Islet precursor cell (in vitro differentiated cells): ENCODE measurements around the gene SLFNL1.

Source experiments
- DNase-seq: peaks from one replicate; pipeline ENCODE4 v3.0.0-alpha.2; 2018

Gene SLFNL1

GRCh38 chr1:41021526-41022308 lies at the start of gene SLFNL1:
Gene SLFNL1, minus strand, starts transcription at chr1:41021725. Its CDS starts 1,065 bp downstream, at chr1:41020660.
- DNase-seq, result no peak

DNA sequence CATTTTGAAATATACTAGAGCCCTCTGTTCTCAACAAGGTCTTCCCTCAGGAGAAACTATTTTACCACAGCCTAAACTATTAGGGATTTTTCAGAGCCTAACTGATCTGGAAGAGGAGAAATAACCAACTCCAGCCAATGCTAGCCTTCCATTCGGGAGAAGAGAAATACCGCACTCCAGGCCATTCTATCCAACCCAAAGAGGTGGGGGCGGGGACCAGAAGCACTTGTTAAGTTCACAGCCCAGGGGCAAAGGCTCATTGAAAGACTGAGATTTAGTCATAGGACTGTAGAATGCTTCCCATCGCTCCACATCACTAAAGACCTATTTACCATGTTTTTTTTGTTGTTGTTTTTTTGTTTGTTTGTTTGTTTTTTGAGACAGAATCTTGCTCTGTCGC lies 35.4 kb upstream of the SLFNL1 start:
- DNase-seq, result no peak

DNA sequence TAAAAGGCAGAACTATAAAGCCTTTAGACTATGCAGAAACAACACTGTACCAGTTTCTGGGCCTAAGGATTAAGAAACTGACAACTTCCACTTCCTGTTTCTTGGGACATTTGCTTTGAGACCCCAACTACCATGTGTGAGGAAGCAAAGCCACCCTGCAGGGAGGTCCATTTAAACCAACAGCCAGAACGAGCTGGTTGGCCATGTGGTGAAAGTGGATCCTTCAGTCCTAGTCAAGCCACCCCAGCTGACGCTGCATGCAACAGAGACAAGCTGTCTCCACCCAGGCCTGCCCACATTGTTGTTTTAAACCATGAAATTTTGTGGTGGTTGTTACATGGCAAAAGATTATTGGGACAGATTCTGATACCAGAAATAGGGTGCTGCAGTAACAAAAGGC lies 31.8 kb upstream of the SLFNL1 start:
- no peak for DNase-seq

GRCh38 chr1:41051022-41051421 lies 29.5 kb upstream of the SLFNL1 start:
- no peak for DNase-seq

- DNase-seq, result no peak
Observed at GRCh38 chr1:41048540-41048939, 27.0 kb upstream of the SLFNL1 start.

- DNase-seq, result no peak
Observed at GRCh38 chr1:41046347-41046775, 24.8 kb upstream of the SLFNL1 start.

DNA sequence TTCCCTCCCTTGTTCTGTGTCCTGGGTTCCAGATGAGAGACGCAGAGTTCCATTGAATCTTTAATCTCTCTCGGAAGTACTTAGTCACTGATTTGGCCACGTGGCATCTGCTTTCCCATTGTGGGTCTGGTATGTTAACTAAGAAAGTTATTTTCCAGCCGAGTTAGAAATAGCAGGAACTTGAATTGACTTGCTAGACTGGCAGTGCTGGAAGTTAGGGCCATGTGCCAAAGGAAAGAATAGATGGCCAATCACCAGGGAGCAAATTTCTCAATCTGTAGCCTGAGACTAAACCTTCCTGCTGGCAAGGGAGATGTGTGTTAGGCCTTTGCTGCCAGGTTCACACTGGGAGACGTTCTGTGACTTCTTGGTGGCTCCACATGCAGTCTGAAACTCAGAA lies 24.2 kb upstream of the SLFNL1 start:
- DNase-seq, result no peak

DNA sequence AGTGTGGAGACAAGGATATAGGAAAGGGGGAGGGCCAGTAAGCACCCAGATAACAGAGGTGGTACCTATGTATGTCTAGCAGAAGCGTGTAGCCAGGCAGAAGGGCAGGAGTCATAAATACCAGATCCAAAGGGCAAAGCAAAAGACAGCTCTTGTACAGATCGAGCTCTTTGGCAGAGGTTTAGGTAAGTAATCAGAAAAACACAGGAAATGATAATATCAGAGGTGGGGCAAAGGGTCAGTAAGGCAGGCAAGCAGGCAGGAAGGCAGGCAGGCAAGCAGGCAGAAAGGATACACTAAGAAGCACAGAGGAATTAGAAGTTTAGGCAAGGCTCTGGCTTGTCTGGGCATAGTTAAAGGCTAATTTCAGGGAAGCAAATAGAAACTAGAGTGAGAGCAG lies 22.7 kb upstream of the SLFNL1 start:
- DNase-seq, result peak; percentile 38

DNA sequence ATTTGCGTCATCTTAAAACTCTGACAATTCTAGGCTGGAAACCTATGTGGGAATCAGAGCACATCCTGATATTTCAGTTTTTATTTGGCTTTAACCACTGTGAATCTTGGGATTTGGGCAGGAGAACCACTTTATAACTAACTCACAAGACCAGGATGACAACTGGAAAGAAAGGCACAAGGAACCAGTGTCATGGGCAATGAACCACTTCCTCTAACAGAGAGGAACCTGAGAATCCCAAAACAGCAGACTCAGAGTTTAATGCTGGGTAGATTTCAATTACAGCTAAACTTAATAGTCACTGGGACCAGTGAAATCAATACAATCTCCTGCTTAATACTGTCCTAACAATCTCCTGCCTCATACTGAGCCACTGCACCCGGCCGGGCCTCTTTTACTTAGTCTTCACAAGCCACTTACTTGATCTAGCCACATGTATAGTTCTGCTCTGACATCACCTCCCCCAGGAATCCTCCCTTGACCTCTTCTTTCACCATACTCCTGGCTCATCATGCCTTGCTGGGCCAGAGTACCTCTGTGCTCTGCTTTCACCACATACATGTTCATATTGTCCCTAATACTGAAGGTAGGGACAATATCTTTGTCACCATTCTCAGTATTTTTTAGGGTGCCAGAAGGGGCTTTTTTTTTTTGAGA lies 20.2 kb upstream of the SLFNL1 start:
- no peak for DNase-seq

DNA sequence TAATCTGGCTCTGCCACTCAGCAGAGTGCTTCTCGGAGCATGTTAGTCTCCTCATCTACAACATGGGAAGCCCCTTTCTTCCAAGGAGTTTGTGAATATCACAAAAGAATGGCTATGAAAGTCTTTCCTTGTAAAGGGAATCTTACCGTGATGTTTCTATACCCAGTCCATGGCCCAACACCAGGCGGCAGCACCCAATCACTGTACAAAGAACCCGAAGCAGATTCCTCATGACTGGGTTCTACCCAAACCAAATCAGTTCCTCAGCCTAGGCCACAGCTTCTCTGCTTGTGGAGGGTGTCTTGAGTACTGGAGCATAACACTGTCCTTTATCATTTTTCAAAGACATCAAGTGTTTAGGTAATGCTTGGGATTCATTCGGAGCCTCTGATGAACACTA lies 16.6 kb upstream of the SLFNL1 start:
- DNase-seq, result no peak

DNA sequence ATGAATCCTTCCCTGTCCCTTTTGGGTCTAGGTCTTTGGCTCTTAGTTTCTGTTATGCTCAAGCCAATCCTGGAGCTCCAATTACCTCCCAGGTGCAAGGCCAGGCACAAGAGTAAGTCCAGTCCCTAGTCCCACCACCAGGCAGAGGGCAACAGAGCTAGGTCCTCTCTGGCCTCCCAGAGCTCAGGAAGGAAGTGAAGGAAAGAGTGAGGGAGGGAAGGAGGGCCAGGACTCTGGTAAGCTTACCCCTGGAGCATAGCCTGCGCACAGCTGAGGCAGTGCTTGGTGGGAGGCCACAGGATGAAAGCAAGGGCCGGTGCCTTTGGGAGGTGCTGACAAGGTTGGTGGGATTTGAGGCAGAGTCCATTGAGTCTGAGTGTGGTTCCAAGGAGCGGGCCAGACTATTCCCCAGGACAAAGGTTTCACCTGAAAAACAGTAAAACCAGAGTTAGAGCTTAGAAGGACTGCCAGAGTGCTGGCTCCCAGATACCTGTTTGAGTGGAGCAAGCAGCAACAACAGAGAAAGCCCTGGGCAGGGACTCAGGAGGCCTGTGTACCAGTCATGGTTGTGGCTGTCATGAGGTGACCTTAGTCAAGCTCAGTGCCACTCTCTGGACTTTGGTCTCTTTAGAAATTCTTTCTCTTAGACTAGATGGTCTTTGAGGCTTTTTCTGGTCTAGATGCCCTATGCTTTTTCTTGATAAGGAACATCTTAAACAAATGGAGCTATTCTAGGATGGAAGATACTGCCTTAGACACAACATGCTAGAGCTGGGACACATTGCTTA lies 15.8 kb upstream of the SLFNL1 start:
- DNase-seq, result no peak

DNA sequence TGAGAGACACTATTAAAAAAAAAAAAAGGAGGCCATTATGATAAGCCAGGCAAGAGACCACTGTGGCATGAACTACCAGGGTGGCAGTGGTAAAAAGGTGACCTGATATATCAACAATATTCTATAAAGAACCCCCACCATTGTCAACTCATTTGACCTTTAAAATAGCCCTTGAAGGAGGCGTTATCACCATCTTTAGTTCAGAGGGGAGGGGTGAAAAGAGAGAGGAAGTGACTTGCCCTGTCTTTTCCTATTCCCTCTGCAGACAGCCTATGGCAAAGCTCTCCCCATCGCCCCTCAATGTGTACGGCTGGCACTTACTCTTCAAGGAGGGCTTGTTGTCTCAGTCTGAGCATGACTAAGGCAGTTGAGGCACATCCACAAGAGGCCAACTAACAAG lies 11.7 kb upstream of the SLFNL1 start:
- DNase-seq, result no peak

DNA sequence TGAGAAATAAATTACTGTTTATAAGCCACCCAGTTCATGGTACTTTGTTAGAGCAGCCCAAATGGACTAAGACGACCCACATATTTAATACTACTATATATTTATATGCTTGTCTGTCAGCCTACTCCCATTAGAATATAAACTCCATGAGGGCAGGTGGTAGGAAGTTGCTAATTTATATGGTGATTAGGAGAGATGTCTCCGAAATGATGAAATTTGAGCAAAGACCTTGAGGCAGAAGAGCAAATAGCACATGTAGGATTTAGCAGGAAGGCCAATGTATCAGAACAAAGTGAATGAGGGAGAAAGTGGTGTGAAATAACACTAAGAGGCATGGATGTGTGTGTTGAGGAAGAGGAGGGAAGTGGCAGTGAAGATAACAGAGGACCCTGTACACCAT lies 10.6 kb upstream of the SLFNL1 start:
- DNase-seq, result no peak

- DNase-seq, result peak; percentile 35
Observed at GRCh38 chr1:41030872-41031616, 9.5 kb upstream of the SLFNL1 start.

DNA sequence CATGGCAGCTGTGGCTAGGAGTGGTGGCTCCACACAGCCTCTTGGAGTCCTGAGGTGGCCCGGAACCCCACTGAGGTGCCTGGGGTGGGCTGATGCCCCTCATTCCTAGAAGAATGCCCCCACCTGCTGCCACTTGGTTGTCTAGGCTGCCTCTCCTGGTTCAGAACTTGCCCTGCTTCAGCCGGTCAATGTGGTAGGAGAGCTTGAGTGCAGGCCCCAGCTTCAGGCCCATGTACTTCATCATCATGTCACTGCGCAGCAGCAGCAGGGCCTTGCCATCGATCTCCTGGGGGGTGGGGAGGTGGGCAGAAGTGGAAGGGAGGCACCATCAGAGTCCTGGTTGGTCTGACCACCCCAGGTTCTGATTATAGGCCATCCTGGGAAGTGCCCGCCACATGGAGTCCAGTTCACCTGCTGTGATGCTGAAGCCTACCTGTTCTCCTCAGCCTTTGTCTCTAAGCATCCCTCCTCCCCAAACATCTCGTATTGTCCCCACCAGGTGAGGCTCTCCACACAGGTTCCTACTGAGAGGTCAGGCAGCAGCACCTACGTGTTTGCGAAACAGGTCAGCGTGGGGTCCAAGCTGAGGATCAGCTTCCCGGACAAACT lies 6.6 kb upstream of the SLFNL1 start:
- peak; percentile 30 for DNase-seq

GRCh38 chr1:41025979-41026819 lies 4.7 kb upstream of the SLFNL1 start:
- no peak for DNase-seq

GRCh38 chr1:41024953-41025352 lies 3.4 kb upstream of the SLFNL1 start:
- DNase-seq, result peak; percentile 65

DNA sequence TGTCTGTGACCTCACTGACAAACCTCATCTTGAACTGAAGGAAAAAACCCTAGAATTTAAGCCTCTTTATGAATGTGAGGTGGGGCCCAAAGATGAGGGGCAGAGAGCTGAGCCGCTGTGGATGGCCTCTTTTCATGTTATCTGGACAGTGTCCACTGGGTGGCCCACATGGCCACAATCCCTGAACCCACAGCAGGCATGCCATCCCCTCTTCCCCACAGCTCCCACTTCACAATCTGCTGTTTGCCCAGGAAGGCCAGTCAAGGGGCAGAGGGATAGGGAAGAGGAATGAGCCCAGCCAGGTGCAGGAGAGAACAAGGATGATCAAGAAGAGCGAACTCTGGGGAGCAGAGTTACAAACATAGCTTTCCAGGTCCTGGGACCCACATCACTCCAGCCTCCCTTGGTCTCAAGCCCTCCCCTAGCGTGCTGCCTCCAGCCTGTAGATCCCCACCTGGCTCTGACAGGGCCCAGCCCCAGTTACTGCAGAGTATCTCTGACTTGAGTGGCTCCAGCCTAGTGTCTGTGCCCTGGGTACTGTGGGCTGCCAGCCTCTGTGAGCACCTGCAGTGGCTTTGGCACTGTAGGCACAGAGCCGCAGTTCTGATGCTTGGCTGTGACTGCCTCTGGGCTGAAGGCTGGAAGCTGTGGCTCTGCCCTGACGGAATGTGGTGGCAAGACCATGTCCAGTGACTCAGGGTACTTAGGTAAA lies 1.9 kb upstream of the SLFNL1 start:
- DNase-seq, result peak; percentile 57

DNA sequence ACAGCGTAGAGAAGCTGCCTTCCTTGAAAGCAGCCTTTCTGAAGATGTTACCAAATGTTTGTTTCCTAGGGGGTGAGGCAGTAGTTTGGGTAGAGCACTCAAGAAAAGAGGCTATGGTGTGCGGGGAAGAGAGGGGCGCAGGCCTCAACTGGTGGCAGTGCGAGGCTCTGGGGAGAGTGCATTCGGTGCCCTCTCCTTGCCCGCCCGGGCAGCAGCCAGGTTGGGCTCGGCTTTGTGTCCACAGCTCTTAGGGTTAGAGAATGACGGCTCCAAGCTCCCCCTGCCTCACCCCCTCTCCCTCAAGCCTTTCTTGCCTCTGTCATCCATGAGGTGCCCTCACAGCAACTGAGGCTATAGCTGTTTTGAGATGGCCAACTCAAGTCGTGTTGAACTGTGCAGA lies 899 bp upstream of the SLFNL1 start:
- no peak for DNase-seq

- DNase-seq, result no peak
Observed at GRCh38 chr1:41020654-41021053, 871 bp downstream of the SLFNL1 start.

- no peak for DNase-seq
Observed at GRCh38 chr1:41020109-41020576, 1.4 kb downstream of the SLFNL1 start.
